Ascending aorta (tissue), 2 donors: Measurements from ENCODE around the gene CCDC197. TPM values are rescaled to one million over a fixed set of nuclear protein-coding genes. Genes with fewer than 3 reads are reported as not detected.
A peak's percentile ranks its signal among the peaks of the same experiment; 100 is the strongest.

Experiments
- DNase-seq, 2 donors: peaks; one replicate each; pipeline ENCODE4 v3.0.0-alpha.2; 2019; ENCODE audit warnings: low spot score in 2 of 2
- H3K27ac ChIP-seq, 2 donors: fragments of 200-600 bp; sonication (generic); one replicate each; pipeline ENCODE4 v1.5.1; 2016 to 2017; ENCODE audit warnings: mild to moderate bottlenecking in 1 of 2
- H3K27me3 ChIP-seq: fragments of 200-600 bp; sonication (generic); one replicate; pipeline ENCODE4 v1.5.1; 2017
- H3K36me3 ChIP-seq, 2 donors: fragments of 200-600 bp; sonication (generic); one replicate each; pipeline ENCODE4 v1.5.1; 2016
- H3K4me1 ChIP-seq, 2 donors: fragments of 200-600 bp; sonication (generic); one replicate each; pipeline ENCODE4 v1.5.1; 2016 to 2017; ENCODE audit warnings: mild to moderate bottlenecking in 1 of 2
- H3K4me3 ChIP-seq, 2 donors: fragments of 200-600 bp; sonication (generic); one replicate each; pipeline ENCODE4 v1.5.1; 2016 to 2017; ENCODE audit warnings: mild to moderate bottlenecking in 1 of 2
- H3K9me3 ChIP-seq, 2 donors: fragments of 200-600 bp; sonication (generic); one replicate each; pipeline ENCODE4 v1.5.1; 2016
- intact Hi-C: fragments of 100-400 bp; cut with DNase I; formaldehyde crosslinking; loops from one replicate; pipeline ENCODE4 v1.15.1; 2023
- total RNA-seq: library from RNA; depleted of rRNA; stranded (reverse); fragments of >200 nt; gene quantifications from one replicate; pipeline ENCODE4 v1.1.0, GENCODE V29; 2016
- TF ChIP-seq, protein P1 (sequence below), 3 experiments: fragments of 200-600 bp in 2 of 3; fragments of 450-650 bp in 1 of 3; sonication (generic) in 2 of 3; IDR thresholded peaks; one replicate each; pipeline ENCODE4 v1.5.1; 2016 to 2019; ENCODE audit warnings: antibody characterized with exemption in 3 of 3, mild to moderate bottlenecking in 1 of 3, moderate library complexity in 1 of 3

CCDC197 gene
- total RNA-seq, 1 donor from 2014 or later = not detected

DNA sequence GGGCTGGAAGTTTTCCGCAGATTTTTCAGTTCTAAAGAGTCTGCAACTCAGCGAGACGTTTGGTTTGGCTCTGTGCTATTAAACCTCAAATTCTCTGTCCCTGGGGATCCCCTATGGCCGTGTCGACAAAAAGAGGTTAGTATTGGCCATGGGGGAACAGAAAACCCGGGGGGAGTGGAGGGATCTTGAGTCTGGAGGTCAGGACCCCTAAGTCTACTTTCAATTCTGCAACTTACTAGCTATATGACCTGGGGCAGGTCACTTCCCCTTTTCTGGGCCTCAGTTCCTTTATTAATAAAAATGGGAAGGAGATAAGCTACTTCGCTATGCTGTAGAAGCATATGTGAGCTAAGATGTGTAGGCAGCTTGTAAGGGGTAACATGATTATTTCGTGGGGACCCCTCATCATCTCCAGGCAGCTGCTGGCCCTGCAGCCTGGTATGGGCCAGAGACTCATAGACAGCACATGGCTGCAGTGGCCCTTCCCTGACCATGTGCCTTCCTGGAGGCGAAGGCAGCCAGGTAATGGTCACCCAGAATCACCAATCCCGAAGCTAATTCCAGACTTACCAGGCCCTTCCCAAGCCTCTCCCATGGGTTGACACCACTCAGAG lies 29.4 kb upstream of the CCDC197 start:
- TF ChIP-seq, protein P1, sequence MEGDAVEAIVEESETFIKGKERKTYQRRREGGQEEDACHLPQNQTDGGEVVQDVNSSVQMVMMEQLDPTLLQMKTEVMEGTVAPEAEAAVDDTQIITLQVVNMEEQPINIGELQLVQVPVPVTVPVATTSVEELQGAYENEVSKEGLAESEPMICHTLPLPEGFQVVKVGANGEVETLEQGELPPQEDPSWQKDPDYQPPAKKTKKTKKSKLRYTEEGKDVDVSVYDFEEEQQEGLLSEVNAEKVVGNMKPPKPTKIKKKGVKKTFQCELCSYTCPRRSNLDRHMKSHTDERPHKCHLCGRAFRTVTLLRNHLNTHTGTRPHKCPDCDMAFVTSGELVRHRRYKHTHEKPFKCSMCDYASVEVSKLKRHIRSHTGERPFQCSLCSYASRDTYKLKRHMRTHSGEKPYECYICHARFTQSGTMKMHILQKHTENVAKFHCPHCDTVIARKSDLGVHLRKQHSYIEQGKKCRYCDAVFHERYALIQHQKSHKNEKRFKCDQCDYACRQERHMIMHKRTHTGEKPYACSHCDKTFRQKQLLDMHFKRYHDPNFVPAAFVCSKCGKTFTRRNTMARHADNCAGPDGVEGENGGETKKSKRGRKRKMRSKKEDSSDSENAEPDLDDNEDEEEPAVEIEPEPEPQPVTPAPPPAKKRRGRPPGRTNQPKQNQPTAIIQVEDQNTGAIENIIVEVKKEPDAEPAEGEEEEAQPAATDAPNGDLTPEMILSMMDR (IDR thresholded peaks at IDR 0.05) = no peak
- no peaks in the 10 kb centered on the region for H3K27me3 ChIP-seq
- intact Hi-C loops = no loop called here
- H3K36me3 ChIP-seq = peaks cover 0 to 9% of the 10 kb centered on the region in 2 donors
- no peak overlapping the region for H3K4me3 ChIP-seq
- H3K9me3 ChIP-seq = no peaks in the 10 kb centered on the region
- H3K4me1 ChIP-seq = peaks cover 11 to 70% of the 10 kb centered on the region in 2 donors
- H3K27ac ChIP-seq = peak overlapping the region; percentile 95
- no peak for DNase-seq

DNA sequence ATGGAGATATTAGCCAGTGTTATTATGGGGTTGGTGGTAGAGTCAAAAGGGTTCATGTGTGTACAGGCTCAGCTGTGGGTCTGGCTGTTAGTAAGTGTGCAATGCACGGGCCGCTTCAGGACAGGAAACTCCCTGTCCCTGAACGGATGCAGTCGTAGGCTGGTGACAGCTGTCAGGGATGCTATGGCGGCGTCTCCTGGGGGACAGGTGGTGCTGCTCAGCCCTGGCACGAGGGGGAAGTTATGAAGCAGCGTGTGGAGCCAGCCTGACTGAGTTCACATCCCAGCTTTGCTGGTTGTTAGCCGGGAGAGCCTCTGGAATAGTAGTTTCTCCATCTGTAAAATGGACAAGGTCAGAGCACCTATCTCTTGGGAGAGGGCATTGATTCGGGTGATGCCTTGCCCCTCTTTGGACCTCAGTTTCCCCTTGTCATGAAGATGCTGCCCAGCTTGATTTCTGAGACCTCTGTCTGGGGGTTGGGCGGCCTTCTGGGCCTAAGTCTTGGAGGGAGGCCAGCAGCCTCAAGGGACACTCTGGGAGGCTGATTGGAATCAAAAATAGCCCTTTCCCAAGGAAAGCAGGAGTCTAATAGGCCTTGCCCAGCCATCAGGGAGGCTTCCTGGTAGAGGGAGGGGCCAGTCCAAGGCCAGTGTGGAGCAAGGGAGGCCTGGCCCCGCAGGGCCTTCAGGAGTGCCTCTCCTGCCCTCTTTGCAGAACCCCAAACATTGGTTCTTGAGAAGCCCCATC lies 27.8 kb upstream of the CCDC197 start:
- TF ChIP-seq, protein P1 (IDR thresholded peaks at IDR 0.05) = no peak
- H3K36me3 ChIP-seq = no peaks in the 10 kb centered on the region
- intact Hi-C loops = no loop called here
- H3K27ac ChIP-seq = peak overlapping the region; percentile 95
- no peaks in the 10 kb centered on the region for H3K27me3 ChIP-seq
- H3K9me3 ChIP-seq = no peaks in the 10 kb centered on the region
- peaks cover 11 to 75% of the 10 kb centered on the region in 2 donors for H3K4me1 ChIP-seq
- H3K4me3 ChIP-seq = no peak overlapping the region
- DNase-seq = peak in 1 of 2 donors; percentile 78

DNA sequence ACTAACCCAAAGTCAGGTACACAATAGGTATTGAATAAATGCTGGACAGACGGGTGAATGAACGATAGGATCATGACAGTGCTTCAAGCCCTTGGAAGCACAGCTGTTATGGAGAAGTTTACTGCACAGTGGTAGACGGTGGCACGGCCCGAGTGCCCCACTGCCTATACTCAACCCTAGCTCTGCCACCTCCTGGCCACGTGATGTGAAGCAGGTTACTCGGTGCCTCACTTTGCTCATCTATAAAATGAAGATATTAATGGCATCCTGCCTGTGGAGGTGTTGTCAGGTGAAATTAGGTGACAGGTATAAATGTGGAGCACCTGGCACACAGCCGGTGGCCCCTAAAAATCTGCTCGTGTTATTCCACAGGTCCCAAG lies 26.5 kb upstream of the CCDC197 start:
- intact Hi-C loops = loop anchor here (2.0 kb wide), 1 partner anchor 30 kb away; no protein-coding TSS in a partner anchor
- Histone ChIP-seq H3K27me3 (no peaks in the 10 kb centered on the region), H3K9me3 (no peaks in the 10 kb centered on the region), H3K4me3 (peak overlapping the region; percentile 43 to 68), H3K4me1 (peaks cover 11 to 69% of the 10 kb centered on the region in 2 donors), H3K36me3 (no peaks in the 10 kb centered on the region), H3K27ac (peak overlapping the region; percentile 95)
- DNase-seq = no peak
- TF ChIP-seq, protein P1 (IDR thresholded peaks at IDR 0.05) = peak in 2 of 3 experiments; percentile 27 to 33

DNA sequence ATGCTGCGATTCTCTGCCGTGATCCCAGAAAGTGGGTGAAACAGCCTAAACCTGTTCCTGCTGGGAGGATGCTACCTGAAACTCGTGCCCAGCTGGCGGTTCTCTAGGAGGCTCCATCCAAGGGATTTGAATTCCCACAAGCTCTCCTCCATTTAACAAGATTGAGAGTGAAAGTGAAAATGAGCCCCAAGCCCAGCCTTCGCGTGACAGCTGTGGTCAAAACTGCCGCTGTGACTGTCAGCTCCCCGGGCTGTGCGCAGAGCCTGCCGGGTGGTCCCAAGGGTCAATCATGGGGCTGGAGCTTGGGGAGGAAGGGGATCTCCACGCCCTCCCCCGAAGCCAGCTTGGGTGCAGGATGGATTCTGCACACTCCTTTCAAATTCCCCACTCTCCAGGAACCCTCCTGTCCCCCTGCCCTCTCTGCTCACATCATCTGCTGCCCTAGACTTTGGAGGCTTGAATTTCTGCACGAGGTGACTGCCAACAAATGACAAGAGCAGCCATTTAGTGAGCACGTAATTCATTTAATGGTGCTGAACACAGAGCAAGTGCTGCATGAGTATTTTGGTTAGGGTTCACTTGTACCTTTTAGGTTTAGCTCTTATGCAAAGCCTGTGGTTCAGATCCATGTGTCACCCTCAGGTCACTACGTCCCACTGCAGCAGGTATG lies 26.0 kb upstream of the CCDC197 start:
- H3K9me3 ChIP-seq = no peaks in the 10 kb centered on the region
- peaks cover 11 to 63% of the 10 kb centered on the region in 2 donors for H3K4me1 ChIP-seq
- intact Hi-C loops = loop anchor here (2.0 kb wide), 1 partner anchor 30 kb away; no protein-coding TSS in a partner anchor
- H3K27ac ChIP-seq = peak overlapping the region; percentile 95
- TF ChIP-seq, protein P1 (IDR thresholded peaks at IDR 0.05) = no peak
- H3K27me3 ChIP-seq = no peaks in the 10 kb centered on the region
- no peaks in the 10 kb centered on the region for H3K36me3 ChIP-seq
- H3K4me3 ChIP-seq = peak overlapping the region; percentile 43 to 68
- no peak for DNase-seq

DNA sequence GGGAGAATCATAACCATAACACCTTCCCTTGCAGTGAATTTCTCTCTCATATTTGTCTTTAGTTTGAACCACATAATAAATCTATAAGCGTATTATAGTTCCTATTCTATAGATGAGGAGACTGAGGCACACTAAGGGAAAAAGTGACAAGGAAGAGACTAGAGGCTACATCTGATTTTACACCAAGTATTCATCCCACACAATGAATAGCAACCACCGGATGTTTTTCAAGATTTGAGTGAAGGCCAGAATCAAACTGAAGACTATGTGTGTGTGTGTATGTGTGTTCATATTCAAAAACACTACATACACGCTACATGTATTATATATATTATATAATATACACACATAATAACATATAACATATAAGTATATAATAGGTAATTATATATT lies 25.5 kb upstream of the CCDC197 start:
- TF ChIP-seq, protein P1 (IDR thresholded peaks at IDR 0.05) = no peak
- Histone ChIP-seq H3K4me1 (peaks cover 11 to 58% of the 10 kb centered on the region in 2 donors), H3K36me3 (no peaks in the 10 kb centered on the region), H3K27ac (peak overlapping the region; percentile 95), H3K27me3 (no peaks in the 10 kb centered on the region), H3K4me3 (peak overlapping the region; percentile 43 to 68), H3K9me3 (no peaks in the 10 kb centered on the region)
- intact Hi-C loops = loop anchor here (2.0 kb wide), 1 partner anchor 31 kb away; no protein-coding TSS in a partner anchor
- DNase-seq = no peak
